Chondrocyte (in vitro differentiated cells): Measurements from ENCODE around the gene S1PR2. TPM values are rescaled to one million over a fixed set of nuclear protein-coding genes. Genes with fewer than 3 reads are reported as not detected.

Source experiments
- DNase-seq: peaks from one replicate; pipeline ENCODE4 v3.0.0; 2021; ENCODE audit warnings: mixed read lengths, low spot score
- H3K27ac Mint-ChIP-seq: one replicate; pipeline ENCODE4 v1.8.0; 2021; ENCODE audit warnings: mild to moderate bottlenecking, moderate library complexity, mixed read lengths; ENCODE audit not compliant: unreplicated experiment
- H3K27me3 Mint-ChIP-seq: 2 replicates; pipeline ENCODE4 v1.8.0; 2021; ENCODE audit warnings: low read depth, mixed read lengths
- H3K36me3 Mint-ChIP-seq: 2 replicates; pipeline ENCODE4 v1.8.0; 2021; ENCODE audit warnings: low read depth, mixed read lengths
- H3K4me1 Mint-ChIP-seq: 2 replicates; pipeline ENCODE4 v1.8.0; 2021; ENCODE audit warnings: low read depth, mild to moderate bottlenecking, mixed read lengths
- H3K4me3 Mint-ChIP-seq: one replicate; pipeline ENCODE4 v1.8.0; 2021; ENCODE audit warnings: mild to moderate bottlenecking, moderate library complexity, mixed read lengths; ENCODE audit not compliant: unreplicated experiment
- H3K9me3 Mint-ChIP-seq: 2 replicates; pipeline ENCODE4 v1.8.0; 2021; ENCODE audit warnings: low read depth, mixed read lengths
- CTCF ChIP-seq: fragments of 200-600 bp; sonication (generic); IDR thresholded peaks from 2 replicates; pipeline ENCODE4 v1.5.0; 2021; ENCODE audit warnings: antibody characterized with exemption, mild to moderate bottlenecking, moderate library complexity
- total RNA-seq: library from RNA; stranded (reverse); gene quantifications from 3 replicates; pipeline ENCODE4 v1.2.1, GENCODE V29; 2021

Gene S1PR2
- total RNA-seq, 1 donor from 2014 or later: 12.0 TPM

- Mint-ChIP-seq H3K36me3 (peaks cover 24% of the 10 kb centered on the region), H3K9me3 (no peaks in the 10 kb centered on the region), H3K27me3 (no peaks in the 10 kb centered on the region), H3K27ac (peak overlapping the region; percentile 17), H3K4me1 (peaks cover 8% of the 10 kb centered on the region), H3K4me3 (no peak overlapping the region)
- no peak for TF ChIP-seq CTCF
- no peak for DNase-seq
Observed at GRCh38 chr19:10256970-10257615, 26.0 kb upstream of the S1PR2 start.

GRCh38 chr19:10256551-10256950 lies 25.4 kb upstream of the S1PR2 start:
- no peaks in the 10 kb centered on the region for H3K27me3 Mint-ChIP-seq
- H3K9me3 Mint-ChIP-seq: no peaks in the 10 kb centered on the region
- no peak for TF ChIP-seq CTCF
- peaks cover 24% of the 10 kb centered on the region for H3K36me3 Mint-ChIP-seq
- no peak for DNase-seq
- H3K27ac Mint-ChIP-seq: no peak overlapping the region
- no peak overlapping the region for H3K4me3 Mint-ChIP-seq
- H3K4me1 Mint-ChIP-seq: peaks cover 13% of the 10 kb centered on the region

- H3K4me1 Mint-ChIP-seq: peaks cover 17% of the 10 kb centered on the region
- H3K36me3 Mint-ChIP-seq: peaks cover 24% of the 10 kb centered on the region
- DNase-seq: no peak
- H3K27me3 Mint-ChIP-seq: no peaks in the 10 kb centered on the region
- TF ChIP-seq CTCF: no peak
- no peak overlapping the region for H3K27ac Mint-ChIP-seq
- H3K9me3 Mint-ChIP-seq: no peaks in the 10 kb centered on the region
- H3K4me3 Mint-ChIP-seq: no peak overlapping the region
Observed at GRCh38 chr19:10255358-10255757, 24.2 kb upstream of the S1PR2 start.

- no peak overlapping the region for H3K27ac Mint-ChIP-seq
- TF ChIP-seq CTCF: no peak
- H3K4me1 Mint-ChIP-seq: peaks cover 21% of the 10 kb centered on the region
- H3K36me3 Mint-ChIP-seq: peaks cover 24% of the 10 kb centered on the region
- no peaks in the 10 kb centered on the region for H3K27me3 Mint-ChIP-seq
- no peak for DNase-seq
- H3K4me3 Mint-ChIP-seq: no peak overlapping the region
- no peaks in the 10 kb centered on the region for H3K9me3 Mint-ChIP-seq
Observed at GRCh38 chr19:10254244-10254643, 23.1 kb upstream of the S1PR2 start.

GRCh38 chr19:10252707-10253106 lies 21.6 kb upstream of the S1PR2 start:
- no peak for TF ChIP-seq CTCF
- Mint-ChIP-seq H3K27ac (peak overlapping the region; percentile 95), H3K4me3 (peak overlapping the region; percentile 93), H3K4me1 (peaks cover 21% of the 10 kb centered on the region), H3K27me3 (no peaks in the 10 kb centered on the region), H3K9me3 (no peaks in the 10 kb centered on the region), H3K36me3 (peaks cover 22% of the 10 kb centered on the region)
- DNase-seq: no peak
